ENCODE results near the gene PGBD5.

Gene PGBD5

GRCh38 chr1:230345139-230345885, 80.8 kb downstream of the PGBD5 start:
- DNase-seq = no peak

GRCh38 chr1:230342699-230343098, 83.4 kb downstream of the PGBD5 start:
- no peak for DNase-seq

- no peak for DNase-seq
Observed at GRCh38 chr1:230342019-230342418, 84.1 kb downstream of the PGBD5 start.

- DNase-seq = no peak
Observed at GRCh38 chr1:230341162-230341546, 85.0 kb downstream of the PGBD5 start.

- no peak for DNase-seq
Observed at GRCh38 chr1:230340526-230341161, 85.5 kb downstream of the PGBD5 start.

GRCh38 chr1:230339033-230339432, 87.1 kb downstream of the PGBD5 start:
- no peak for DNase-seq

GRCh38 chr1:230337266-230337665, 88.9 kb downstream of the PGBD5 start:
- no peak for DNase-seq

GRCh38 chr1:230335861-230336522, 90.1 kb downstream of the PGBD5 start:
- no peak for DNase-seq

- no peak for DNase-seq
Observed at GRCh38 chr1:230334447-230334837, 91.7 kb downstream of the PGBD5 start.

GRCh38 chr1:230333590-230334446, 92.3 kb downstream of the PGBD5 start:
- no peak for DNase-seq

GRCh38 chr1:230332575-230333066, 93.5 kb downstream of the PGBD5 start:
- DNase-seq = peak; percentile 71

- no peak for DNase-seq
Observed at GRCh38 chr1:230332061-230332460, 94.1 kb downstream of the PGBD5 start.

- DNase-seq = no peak
Observed at GRCh38 chr1:230330157-230330556, 96.0 kb downstream of the PGBD5 start.

- no peak for DNase-seq
Observed at GRCh38 chr1:230328342-230329015, 97.7 kb downstream of the PGBD5 start.

- DNase-seq = no peak
Observed at GRCh38 chr1:230327892-230328284, 98.2 kb downstream of the PGBD5 start.

- no peak for DNase-seq
Observed at GRCh38 chr1:230326971-230327891, 98.9 kb downstream of the PGBD5 start.

GRCh38 chr1:230323686-230324085, 102.4 kb downstream of the PGBD5 start:
- DNase-seq = no peak

- DNase-seq = no peak
Observed at GRCh38 chr1:230322967-230323547, 103.1 kb downstream of the PGBD5 start.

GRCh38 chr1:230322421-230322756, 103.7 kb downstream of the PGBD5 start:
- no peak for DNase-seq

GRCh38 chr1:230321741-230322420, 104.3 kb downstream of the PGBD5 start:
- DNase-seq = no peak

Measured in islet precursor cell (in vitro differentiated cells).